Brain microvascular endothelial cell (primary cell): ENCODE data around the gene CHCHD4.

Experiments used
- DNase-seq: peaks from one replicate; pipeline ENCODE4 v3.0.0-alpha.2; 2020
- H3K27ac ChIP-seq: fragments of 250-450 bp; sonication (Bioruptor Pico); 2 replicates; pipeline ENCODE4 v1.5.1; 2020; ENCODE audit warnings: mild to moderate bottlenecking, moderate library complexity
- H3K27me3 ChIP-seq: fragments of 250-450 bp; sonication (Bioruptor Pico); replicated peaks from 2 replicates; pipeline ENCODE4 v1.5.1; 2020; ENCODE audit warnings: mild to moderate bottlenecking
- H3K36me3 ChIP-seq: fragments of 250-450 bp; sonication (Bioruptor Pico); replicated peaks from 2 replicates; pipeline ENCODE4 v1.5.1; 2020; ENCODE audit warnings: mild to moderate bottlenecking
- H3K4me3 ChIP-seq: 2 replicates; pipeline ENCODE4 v1.5.1; 2011; ENCODE audit warnings: low read depth, mild to moderate bottlenecking, control low read depth, low read length, moderate library complexity
- in situ Hi-C: cut with HindIII; loops from 2 replicates; pipeline ENCODE4 v1.10.0; 2017; ENCODE audit warnings: low sequenced_read_pairs, low pct_ligation_motif_present
- TF ChIP-seq, protein P1 (sequence below): IDR thresholded peaks from 2 replicates; pipeline ENCODE4 v1.5.1; 2011; ENCODE audit warnings: low read depth, mild to moderate bottlenecking, moderate library complexity, low read length, control low read depth, inconsistent platforms; ENCODE audit errors: missing control alignments

CHCHD4 gene

DNA sequence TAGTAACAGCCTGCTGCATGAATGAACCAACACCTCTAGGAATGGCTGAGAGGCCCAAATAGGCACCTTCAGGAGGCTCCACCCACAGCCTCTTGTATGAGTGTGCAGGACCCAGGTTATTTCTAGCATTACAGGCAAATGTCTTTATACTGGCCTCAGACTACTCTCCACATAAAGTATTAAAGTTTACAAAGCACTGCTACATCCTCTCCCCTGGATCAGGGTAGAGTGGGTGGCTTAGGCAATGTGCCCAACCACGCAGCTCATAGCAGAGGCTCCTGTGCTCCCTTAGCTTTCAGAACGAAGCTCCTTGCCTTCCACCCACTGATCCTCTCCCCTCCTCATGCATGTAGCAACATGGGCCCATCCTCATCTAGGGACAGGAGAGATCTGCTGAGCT is 16.5 kb upstream of the CHCHD4 start:
- TF ChIP-seq, protein P1, sequence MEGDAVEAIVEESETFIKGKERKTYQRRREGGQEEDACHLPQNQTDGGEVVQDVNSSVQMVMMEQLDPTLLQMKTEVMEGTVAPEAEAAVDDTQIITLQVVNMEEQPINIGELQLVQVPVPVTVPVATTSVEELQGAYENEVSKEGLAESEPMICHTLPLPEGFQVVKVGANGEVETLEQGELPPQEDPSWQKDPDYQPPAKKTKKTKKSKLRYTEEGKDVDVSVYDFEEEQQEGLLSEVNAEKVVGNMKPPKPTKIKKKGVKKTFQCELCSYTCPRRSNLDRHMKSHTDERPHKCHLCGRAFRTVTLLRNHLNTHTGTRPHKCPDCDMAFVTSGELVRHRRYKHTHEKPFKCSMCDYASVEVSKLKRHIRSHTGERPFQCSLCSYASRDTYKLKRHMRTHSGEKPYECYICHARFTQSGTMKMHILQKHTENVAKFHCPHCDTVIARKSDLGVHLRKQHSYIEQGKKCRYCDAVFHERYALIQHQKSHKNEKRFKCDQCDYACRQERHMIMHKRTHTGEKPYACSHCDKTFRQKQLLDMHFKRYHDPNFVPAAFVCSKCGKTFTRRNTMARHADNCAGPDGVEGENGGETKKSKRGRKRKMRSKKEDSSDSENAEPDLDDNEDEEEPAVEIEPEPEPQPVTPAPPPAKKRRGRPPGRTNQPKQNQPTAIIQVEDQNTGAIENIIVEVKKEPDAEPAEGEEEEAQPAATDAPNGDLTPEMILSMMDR, result no peak
- Histone ChIP-seq H3K27me3 (no peaks in the 10 kb centered on the region), H3K27ac (no peak overlapping the region), H3K4me3 (no peak overlapping the region), H3K36me3 (peaks cover 24% of the 10 kb centered on the region)
- in situ Hi-C loops, result no loop called here
- no peak for DNase-seq

DNA sequence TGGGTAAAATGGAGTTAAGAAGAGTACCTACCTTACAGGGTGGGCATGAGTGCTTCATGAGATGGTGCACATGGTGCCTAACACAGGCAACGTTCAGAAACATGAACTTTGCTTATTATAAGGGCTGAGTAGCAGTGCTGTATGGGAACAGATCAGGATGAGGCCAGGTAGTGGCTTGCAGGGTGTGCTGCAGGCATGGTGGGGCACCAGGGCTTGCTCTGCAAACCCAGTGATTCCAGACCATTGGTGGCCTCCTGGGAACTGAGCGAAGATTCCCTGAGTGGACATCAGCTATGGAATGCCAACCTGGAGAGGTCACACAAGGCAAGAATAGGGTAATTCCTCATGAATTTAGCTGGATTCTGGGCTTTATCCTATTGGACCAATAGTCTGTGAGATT is 16.0 kb upstream of the CHCHD4 start:
- peaks cover 29% of the 10 kb centered on the region for H3K36me3 ChIP-seq
- H3K27ac ChIP-seq, result no peak overlapping the region
- TF ChIP-seq, protein P1, result no peak

DNA sequence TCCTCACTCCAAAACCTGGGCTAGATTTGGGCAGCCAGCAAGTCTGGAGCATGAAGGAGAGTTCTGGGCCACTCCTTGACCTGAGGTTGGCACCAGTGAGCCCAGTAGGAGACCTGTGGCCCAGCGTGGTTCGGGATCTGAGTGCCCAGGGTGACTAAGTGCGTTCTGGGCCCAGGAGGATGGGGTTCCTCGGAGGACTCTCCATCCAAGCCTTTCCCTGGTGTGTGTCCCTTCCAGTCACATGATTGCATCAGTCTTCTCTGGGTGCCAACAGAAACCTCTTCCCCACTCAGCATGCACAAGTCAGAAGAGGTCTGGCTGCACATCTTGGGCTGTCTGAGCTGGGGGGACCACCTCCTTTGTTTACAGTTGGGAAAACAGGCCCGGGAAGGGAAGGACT is 15.1 kb upstream of the CHCHD4 start:
- Histone ChIP-seq H3K36me3 (peaks cover 38% of the 10 kb centered on the region), H3K27me3 (no peaks in the 10 kb centered on the region), H3K4me3 (no peak overlapping the region), H3K27ac (no peak overlapping the region)
- DNase-seq, result no peak
- TF ChIP-seq, protein P1, result no peak
- in situ Hi-C loops, result no loop called here

More for the DNA sequence above, 16.0 kb upstream of the CHCHD4 start:
- Histone ChIP-seq H3K4me3 (no peak overlapping the region), H3K27me3 (no peaks in the 10 kb centered on the region)
- in situ Hi-C loops, result no loop called here
- no peak for DNase-seq

DNA sequence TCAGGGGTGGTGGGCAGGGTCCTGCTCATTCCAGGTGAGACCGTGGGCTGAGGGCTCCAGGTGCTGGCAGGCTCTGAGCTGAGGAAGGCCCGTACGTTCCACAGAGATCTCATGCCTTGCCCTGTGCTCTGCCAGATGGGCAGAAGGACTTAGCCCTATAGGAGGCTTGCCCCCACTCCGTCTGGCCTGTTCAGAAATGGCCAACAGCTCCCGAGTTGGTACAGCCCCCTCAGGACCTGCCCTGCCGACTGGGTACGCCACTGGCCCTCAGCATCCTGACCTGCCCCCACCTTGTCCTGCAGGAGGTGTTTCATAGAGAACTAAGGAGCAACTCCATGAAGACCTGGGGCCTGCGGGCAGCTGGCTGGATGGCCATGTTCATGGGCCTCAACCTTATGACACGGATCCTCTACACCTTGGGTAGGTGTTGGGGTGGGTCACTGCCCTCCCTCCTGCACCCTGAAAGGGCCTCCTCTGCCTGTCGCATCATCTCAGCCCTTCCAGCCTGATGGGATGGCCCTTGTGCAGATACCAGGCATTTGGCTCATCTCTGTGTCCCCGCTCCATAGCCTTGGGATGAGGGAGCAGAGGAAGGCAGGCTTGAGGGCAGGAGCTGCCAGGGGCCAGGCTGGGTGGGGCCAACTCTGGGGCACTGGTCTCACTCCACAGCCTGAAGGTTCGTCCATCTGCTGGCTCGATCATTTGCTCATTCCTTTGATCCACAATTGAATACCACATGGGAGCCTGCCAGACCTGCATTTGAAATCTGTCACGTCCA is 14.4 kb upstream of the CHCHD4 start:
- Histone ChIP-seq H3K36me3 (peaks cover 45% of the 10 kb centered on the region), H3K4me3 (no peak overlapping the region), H3K27ac (no peak overlapping the region), H3K27me3 (no peaks in the 10 kb centered on the region)
- no peak for DNase-seq
- TF ChIP-seq, protein P1, result no peak
- in situ Hi-C loops, result no loop called here

DNA sequence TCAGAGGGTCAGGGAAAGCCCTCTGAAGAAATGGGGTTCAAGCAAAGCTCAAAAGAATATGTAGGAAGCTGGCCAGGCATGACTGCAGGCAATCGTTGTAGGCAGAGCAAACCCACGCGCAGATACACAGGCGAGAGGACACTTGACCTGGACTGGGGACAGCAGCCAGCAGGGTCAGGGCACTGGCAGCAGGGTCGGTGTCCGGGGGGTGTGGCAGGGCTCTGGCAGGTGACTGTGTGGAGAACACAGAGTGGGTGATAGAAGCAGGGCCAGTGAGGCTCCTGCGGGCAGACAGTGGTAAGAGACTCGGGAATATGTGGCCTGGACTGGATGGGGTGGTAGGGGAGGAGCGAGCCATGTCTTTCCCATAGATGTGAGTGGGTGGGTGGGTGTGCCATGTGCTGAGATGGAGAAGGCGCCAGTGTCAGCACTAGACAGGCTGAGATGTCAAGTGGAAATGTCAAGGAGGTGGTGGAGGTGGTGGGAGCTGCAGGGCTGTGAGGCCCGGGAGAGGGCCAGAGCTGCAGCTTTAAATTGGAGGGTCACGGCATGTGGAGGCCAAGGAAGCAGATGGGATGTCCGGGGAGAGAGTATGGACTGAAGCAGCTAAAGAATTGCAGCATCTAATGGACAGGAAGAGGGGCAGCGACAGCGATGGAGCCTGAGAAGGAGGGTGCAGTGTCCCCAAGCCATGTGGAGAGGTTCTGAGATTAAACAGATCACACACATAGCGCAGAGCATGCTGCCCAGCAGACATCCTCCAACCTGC is 13.6 kb upstream of the CHCHD4 start:
- peaks cover 52% of the 10 kb centered on the region for H3K36me3 ChIP-seq
- TF ChIP-seq, protein P1, result no peak
- in situ Hi-C loops, result no loop called here
- H3K27ac ChIP-seq, result no peak overlapping the region
- no peaks in the 10 kb centered on the region for H3K27me3 ChIP-seq
- no peak for DNase-seq
- no peak overlapping the region for H3K4me3 ChIP-seq
